Activated CD8-positive, alpha-beta T cell treated with anti-CD3 and anti-CD28 coated beads for 36 hours (primary cell): ENCODE measurements around the gene XIRP1. TPM values are rescaled to one million over a fixed set of nuclear protein-coding genes. Genes with fewer than 3 reads are reported as not detected.
"Not testable (repeated sequence)": the region's sequence is repeated elsewhere in the genome, so short reads cannot be mapped to it uniquely, and the experiment has no call there.

Experiments used
- ATAC-seq: fragments of 200-7000 bp; cut with Tn5 transposase; one replicate; pipeline ENCODE4 v1.10.0; 2021; ENCODE audit warnings: mild to moderate bottlenecking, moderate library complexity
- CTCF ChIA-PET: fragments of 350-600 bp; sonication (Branson Sonifier 250); formaldehyde crosslinking; loops from one replicate; lab custom pipeline; 2021; ENCODE audit warnings: antibody characterized with exemption; lab: Charles Lee
- POLR2A ChIA-PET: fragments of 350-600 bp; sonication (Branson Sonifier 250); formaldehyde crosslinking; loops from one replicate; lab custom pipeline; 2021; ENCODE audit warnings: antibody characterized with exemption; lab: Charles Lee
- DNase-seq: peaks from one replicate; pipeline ENCODE4 v3.0.0-alpha.2; 2020
- H3K27ac Mint-ChIP-seq: one replicate; pipeline ENCODE4 v1.8.0; 2021; ENCODE audit warnings: mild to moderate bottlenecking, mixed read lengths
- H3K27me3 Mint-ChIP-seq: one replicate; pipeline ENCODE4 v1.8.0; 2021; ENCODE audit warnings: mixed read lengths
- H3K36me3 Mint-ChIP-seq: one replicate; pipeline ENCODE4 v1.8.0; 2021; ENCODE audit warnings: low read depth, mixed read lengths
- H3K4me1 Mint-ChIP-seq: one replicate; pipeline ENCODE4 v1.8.0; 2021; ENCODE audit warnings: low read depth, mixed read lengths
- H3K4me3 Mint-ChIP-seq: one replicate; pipeline ENCODE4 v1.8.0; 2021; ENCODE audit warnings: mild to moderate bottlenecking, moderate library complexity, mixed read lengths
- H3K9me3 Mint-ChIP-seq: one replicate; pipeline ENCODE4 v1.8.0; 2021; ENCODE audit warnings: mixed read lengths
- CTCF ChIP-seq: fragments of 200-600 bp; IDR thresholded peaks from one replicate; pipeline ENCODE4 v1.8.0; 2022; ENCODE audit warnings: antibody characterized with exemption, mild to moderate bottlenecking
- intact Hi-C: fragments of 100-400 bp; cut with micrococcal nuclease; formaldehyde crosslinking; loops from one replicate; pipeline ENCODE4 v1.10.0; 2022
- total RNA-seq, 2 experiments: library from RNA; stranded (reverse); gene quantifications; one replicate each; pipeline ENCODE4 v1.2.3, GENCODE V29; 2021

XIRP1 gene
- total RNA-seq, 2 experiments from 2014 or later, result 2.5 TPM

GRCh38 chr3:39177708-39178332 is 14.6 kb downstream of the XIRP1 start:
- TF ChIP-seq CTCF, result no peak

GRCh38 chr3:39176025-39176714 is 16.2 kb downstream of the XIRP1 start:
- H3K4me3 Mint-ChIP-seq, result no peak overlapping the region
- ATAC-seq (no peak), DNase-seq (no peak)
- no peaks in the 10 kb centered on the region for H3K27me3 Mint-ChIP-seq
- intact Hi-C loops, result no loop called here
- H3K27ac Mint-ChIP-seq, result peak overlapping the region; percentile 11
- no peaks in the 10 kb centered on the region for H3K36me3 Mint-ChIP-seq
- CTCF ChIA-PET, result interaction anchor here (0.8 to 4.7 kb wide), 6 partner anchors 9 to 116 kb away, joined by 3 to 36 read pairs (median 8); no protein-coding TSS in a partner anchor
- H3K9me3 Mint-ChIP-seq, result peaks cover 2% of the 10 kb centered on the region
- POLR2A ChIA-PET, result interaction anchor here (0.9 to 2.4 kb wide), 4 partner anchors 10 to 232 kb away, joined by 3 to 8 read pairs (median 4); no protein-coding TSS in a partner anchor
- peaks cover 50% of the 10 kb centered on the region for H3K4me1 Mint-ChIP-seq
- no peak for TF ChIP-seq CTCF

More at GRCh38 chr3:39177708-39178332, 14.6 kb downstream of the XIRP1 start:
- ATAC-seq, result peak; percentile 51
- Mint-ChIP-seq H3K27ac (peak overlapping the region; percentile 77), H3K4me3 (peak overlapping the region; percentile 69), H3K27me3 (no peaks in the 10 kb centered on the region), H3K9me3 (peaks cover 2% of the 10 kb centered on the region), H3K4me1 (peaks cover 56% of the 10 kb centered on the region), H3K36me3 (no peaks in the 10 kb centered on the region)
- CTCF ChIA-PET, result interaction anchor here (0.8 to 4.7 kb wide), 9 partner anchors 9 to 178 kb away, joined by 3 to 36 read pairs (median 4); no protein-coding TSS in a partner anchor
- POLR2A ChIA-PET, result interaction anchor here (0.7 to 2.4 kb wide), 9 partner anchors 14 to 229 kb away, joined by 3 to 8 read pairs (median 4); partner anchors contain the start of gene RPSA
- intact Hi-C loops, result no loop called here
- DNase-seq, result peak; percentile 84

GRCh38 chr3:39173318-39174125 is 18.9 kb downstream of the XIRP1 start:
- CTCF ChIA-PET, result interaction anchor here (1.2 to 3.1 kb wide), 6 partner anchors 9 to 115 kb away, joined by 3 to 18 read pairs (median 7); partner anchors contain the start of gene XIRP1
- intact Hi-C loops, result no loop called here
- no peak overlapping the region for H3K4me3 Mint-ChIP-seq

GRCh38 chr3:39171860-39172259 is 20.5 kb downstream of the XIRP1 start:
- ATAC-seq (no peak), DNase-seq (no peak)
- POLR2A ChIA-PET, result interaction anchor here (0.6 kb wide), 1 partner anchor 240 kb away, joined by 4 read pairs; no protein-coding TSS in a partner anchor
- Mint-ChIP-seq H3K27ac (no peak overlapping the region), H3K4me3 (no peak overlapping the region), H3K27me3 (no peaks in the 10 kb centered on the region), H3K9me3 (peaks cover 2% of the 10 kb centered on the region), H3K4me1 (peaks cover 22% of the 10 kb centered on the region), H3K36me3 (no peaks in the 10 kb centered on the region)
- intact Hi-C loops, result no loop called here
- TF ChIP-seq CTCF, result no peak
- CTCF ChIA-PET, result interaction anchor here (1.0 to 3.1 kb wide), 6 partner anchors 14 to 116 kb away, joined by 4 to 18 read pairs (median 7); no protein-coding TSS in a partner anchor

More at GRCh38 chr3:39173318-39174125, 18.9 kb downstream of the XIRP1 start:
- ATAC-seq, result no peak
- Mint-ChIP-seq H3K36me3 (no peaks in the 10 kb centered on the region), H3K9me3 (peaks cover 2% of the 10 kb centered on the region), H3K27ac (no peak overlapping the region), H3K27me3 (no peaks in the 10 kb centered on the region), H3K4me1 (peaks cover 29% of the 10 kb centered on the region)
- no peak for TF ChIP-seq CTCF
- POLR2A ChIA-PET, result interaction anchor here (1.4 kb wide), 1 partner anchor 95 kb away, joined by 4 read pairs; no protein-coding TSS in a partner anchor
- DNase-seq, result no peak

GRCh38 chr3:39170877-39171276 is 21.5 kb downstream of the XIRP1 start:
- CTCF ChIA-PET, result interaction anchor here (1.3 to 3.1 kb wide), 4 partner anchors 13 to 117 kb away, joined by 4 to 18 read pairs (median 10); no protein-coding TSS in a partner anchor
- H3K27ac Mint-ChIP-seq, H3K4me3 Mint-ChIP-seq, H3K27me3 Mint-ChIP-seq, intact Hi-C loops, ATAC-seq, H3K9me3 Mint-ChIP-seq, H3K36me3 Mint-ChIP-seq: not testable (repeated sequence)
- H3K4me1 Mint-ChIP-seq, result peaks cover 20% of the 10 kb centered on the region
- POLR2A ChIA-PET, result interaction anchor here (0.6 to 1.5 kb wide), 2 partner anchors 24 to 123 kb away, joined by 3 read pairs; no protein-coding TSS in a partner anchor
- peak; percentile 8 for DNase-seq
